Activated CD4-positive, CD25-positive, alpha-beta regulatory T cell treated with anti-CD3 and anti-CD28 coated beads, Interleukin-2, amount 50 U/mL, for 24 hours (primary cell): ENCODE data around the gene CLCN6.

Experiments used
- ATAC-seq, 2 donors: fragments of 150-1000 bp; cut with Tn5 transposase; one replicate each; pipeline ENCODE4 v1.10.0; 2021; ENCODE audit warnings: mild to moderate bottlenecking in 1 of 2, moderate library complexity in 1 of 2

Gene CLCN6

GRCh38 chr1:11780380-11781147, 25.4 kb upstream of the CLCN6 start:
- ATAC-seq: no peak

- ATAC-seq: no peak
Observed at GRCh38 chr1:11781297-11781696, 24.7 kb upstream of the CLCN6 start.

GRCh38 chr1:11782127-11782708, 23.8 kb upstream of the CLCN6 start:
- ATAC-seq: no peak

- ATAC-seq: no peak
Observed at GRCh38 chr1:11783556-11783955, 22.4 kb upstream of the CLCN6 start.

GRCh38 chr1:11784256-11784992, 21.6 kb upstream of the CLCN6 start:
- ATAC-seq: no peak

GRCh38 chr1:11784993-11785769, 20.8 kb upstream of the CLCN6 start:
- peak in 1 of 2 donors; percentile 59 for ATAC-seq

- ATAC-seq: no peak
Observed at GRCh38 chr1:11786168-11786567, 19.8 kb upstream of the CLCN6 start.

- no peak for ATAC-seq
Observed at GRCh38 chr1:11787251-11787803, 18.7 kb upstream of the CLCN6 start.

- ATAC-seq: no peak
Observed at GRCh38 chr1:11787804-11788436, 18.1 kb upstream of the CLCN6 start.

- no peak for ATAC-seq
Observed at GRCh38 chr1:11788549-11789053, 17.4 kb upstream of the CLCN6 start.

GRCh38 chr1:11789126-11790067, 16.6 kb upstream of the CLCN6 start:
- no peak for ATAC-seq

- ATAC-seq: no peak
Observed at GRCh38 chr1:11790101-11790879, 15.7 kb upstream of the CLCN6 start.

GRCh38 chr1:11790880-11791715, 14.9 kb upstream of the CLCN6 start:
- ATAC-seq: no peak

GRCh38 chr1:11792106-11792505, 13.9 kb upstream of the CLCN6 start:
- ATAC-seq: no peak

- no peak for ATAC-seq
Observed at GRCh38 chr1:11793819-11794218, 12.2 kb upstream of the CLCN6 start.

GRCh38 chr1:11794446-11795237, 11.3 kb upstream of the CLCN6 start:
- ATAC-seq: no peak

GRCh38 chr1:11795238-11795890, 10.6 kb upstream of the CLCN6 start:
- ATAC-seq: no peak
